ENCODE data around the gene CDC42BPG.
A peak's percentile ranks its signal among the peaks of the same experiment; 100 is the strongest.

The CDC42BPG gene

GRCh38 chr11:64844330-64845128, at the start of gene CDC42BPG:
Gene CDC42BPG (minus strand): TSS chr11:64844653. CDS start chr11:64844569, 84 bp downstream.
- H3K9me3 Mint-ChIP-seq = no peaks in the 10 kb centered on the region
- ATAC-seq = peak; percentile 64
- peak within 1 kb of the TSS; percentile 75 for H3K4me3 Mint-ChIP-seq
- no peaks in the 10 kb centered on the region for H3K36me3 Mint-ChIP-seq
- no peaks in the 10 kb centered on the region for H3K27me3 Mint-ChIP-seq
- peak within 1 kb of the TSS; percentile 80 for H3K27ac Mint-ChIP-seq
- H3K4me1 Mint-ChIP-seq = peaks cover 46% of the 10 kb centered on the region

GRCh38 chr11:64893194-64894069, 49.0 kb upstream of the CDC42BPG start:
- Mint-ChIP-seq H3K27ac (no peak overlapping the region), H3K4me3 (no peak overlapping the region), H3K27me3 (no peaks in the 10 kb centered on the region), H3K4me1 (peaks cover 36% of the 10 kb centered on the region), H3K36me3 (peaks cover 20% of the 10 kb centered on the region), H3K9me3 (no peaks in the 10 kb centered on the region)
- ATAC-seq = no peak

GRCh38 chr11:64892838-64893193, 48.4 kb upstream of the CDC42BPG start:
- peak overlapping the region; percentile 34 for H3K27ac Mint-ChIP-seq
- no peak overlapping the region for H3K4me3 Mint-ChIP-seq
- H3K36me3 Mint-ChIP-seq = peaks cover 20% of the 10 kb centered on the region
- H3K9me3 Mint-ChIP-seq = no peaks in the 10 kb centered on the region
- H3K4me1 Mint-ChIP-seq = peaks cover 42% of the 10 kb centered on the region
- no peaks in the 10 kb centered on the region for H3K27me3 Mint-ChIP-seq
- no peak for ATAC-seq

DNA sequence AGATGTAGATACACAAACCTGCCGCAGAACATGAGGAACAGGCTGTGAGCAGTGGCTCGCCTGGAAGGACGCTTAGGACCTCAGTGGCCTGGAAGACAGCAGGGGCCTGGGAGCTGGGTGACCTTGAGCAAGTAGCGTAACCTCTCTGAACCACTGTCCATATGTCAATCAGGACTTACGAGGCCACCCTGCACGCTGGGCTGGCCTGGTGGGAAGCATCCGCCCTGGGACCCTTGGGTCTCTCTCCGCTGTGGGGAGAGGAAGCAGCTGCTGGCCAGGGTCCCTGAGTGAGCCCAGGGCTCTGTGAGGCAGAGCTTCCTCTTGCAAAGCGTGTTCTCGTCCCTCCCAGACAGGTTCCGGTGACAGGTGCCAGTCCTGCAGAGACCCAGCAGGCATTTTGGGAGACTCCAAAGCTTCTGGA, 48.0 kb upstream of the CDC42BPG start:
- ATAC-seq = no peak
- Mint-ChIP-seq H3K27ac (peak overlapping the region; percentile 34), H3K4me3 (no peak overlapping the region), H3K9me3 (no peaks in the 10 kb centered on the region), H3K27me3 (no peaks in the 10 kb centered on the region), H3K4me1 (peaks cover 46% of the 10 kb centered on the region), H3K36me3 (peaks cover 16% of the 10 kb centered on the region)

DNA sequence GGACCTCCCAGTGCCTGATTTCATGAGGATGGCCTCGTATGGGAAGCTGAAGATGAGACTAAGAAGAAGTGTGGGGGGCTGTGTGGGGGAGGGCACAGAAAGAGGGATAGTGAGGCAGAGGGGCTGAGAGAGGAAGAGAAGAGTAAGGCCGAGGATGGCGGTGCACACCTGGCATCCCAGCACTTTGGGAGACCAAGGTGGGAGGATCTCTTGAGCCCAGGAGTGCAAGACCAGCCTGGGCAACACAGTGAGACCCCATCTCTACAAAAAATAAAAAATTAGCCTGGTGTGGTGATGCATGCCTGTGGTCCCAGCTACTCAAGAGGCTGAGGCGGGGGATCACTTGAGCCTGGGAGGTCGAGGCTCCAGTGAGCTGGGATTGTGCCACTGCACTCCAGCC, 47.4 kb upstream of the CDC42BPG start:
- peak overlapping the region; percentile 34 for H3K27ac Mint-ChIP-seq

GRCh38 chr11:64891215-64891848, 46.9 kb upstream of the CDC42BPG start:
- H3K27me3 Mint-ChIP-seq = no peaks in the 10 kb centered on the region
- peaks cover 10% of the 10 kb centered on the region for H3K36me3 Mint-ChIP-seq
- no peak overlapping the region for H3K4me3 Mint-ChIP-seq
- no peak for ATAC-seq
- peaks cover 49% of the 10 kb centered on the region for H3K4me1 Mint-ChIP-seq
- H3K9me3 Mint-ChIP-seq = no peaks in the 10 kb centered on the region
- peak overlapping the region; percentile 34 for H3K27ac Mint-ChIP-seq

More for the DNA sequence above, 47.4 kb upstream of the CDC42BPG start:
- ATAC-seq = no peak
- Mint-ChIP-seq H3K9me3 (no peaks in the 10 kb centered on the region), H3K4me1 (peaks cover 49% of the 10 kb centered on the region), H3K36me3 (peaks cover 11% of the 10 kb centered on the region), H3K4me3 (no peak overlapping the region), H3K27me3 (no peaks in the 10 kb centered on the region)

DNA sequence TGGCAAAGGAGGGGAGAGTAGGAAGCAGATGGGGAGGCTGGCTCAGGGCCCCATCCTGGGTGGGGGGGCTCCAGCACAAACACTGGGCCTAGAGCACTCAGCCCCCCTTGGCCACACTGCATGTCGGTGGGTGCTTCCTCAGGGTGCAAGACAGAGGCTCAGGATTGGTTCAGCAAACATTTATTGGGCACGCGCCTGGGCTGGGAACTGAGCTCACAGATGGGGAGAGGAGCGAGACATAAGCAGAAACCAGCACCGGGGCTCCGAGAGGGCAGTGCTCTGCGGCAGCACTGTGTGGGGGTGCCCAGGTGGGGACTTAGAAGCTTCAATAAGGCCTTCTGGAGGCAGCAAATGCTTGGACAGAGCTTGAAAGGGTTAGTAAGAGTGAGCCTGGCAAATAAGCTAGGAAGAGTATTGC, 46.1 kb upstream of the CDC42BPG start:
- Mint-ChIP-seq H3K27me3 (no peaks in the 10 kb centered on the region), H3K9me3 (no peaks in the 10 kb centered on the region), H3K4me1 (peaks cover 54% of the 10 kb centered on the region), H3K4me3 (no peak overlapping the region), H3K27ac (peak overlapping the region; percentile 6), H3K36me3 (peaks cover 2% of the 10 kb centered on the region)
- ATAC-seq = no peak

DNA sequence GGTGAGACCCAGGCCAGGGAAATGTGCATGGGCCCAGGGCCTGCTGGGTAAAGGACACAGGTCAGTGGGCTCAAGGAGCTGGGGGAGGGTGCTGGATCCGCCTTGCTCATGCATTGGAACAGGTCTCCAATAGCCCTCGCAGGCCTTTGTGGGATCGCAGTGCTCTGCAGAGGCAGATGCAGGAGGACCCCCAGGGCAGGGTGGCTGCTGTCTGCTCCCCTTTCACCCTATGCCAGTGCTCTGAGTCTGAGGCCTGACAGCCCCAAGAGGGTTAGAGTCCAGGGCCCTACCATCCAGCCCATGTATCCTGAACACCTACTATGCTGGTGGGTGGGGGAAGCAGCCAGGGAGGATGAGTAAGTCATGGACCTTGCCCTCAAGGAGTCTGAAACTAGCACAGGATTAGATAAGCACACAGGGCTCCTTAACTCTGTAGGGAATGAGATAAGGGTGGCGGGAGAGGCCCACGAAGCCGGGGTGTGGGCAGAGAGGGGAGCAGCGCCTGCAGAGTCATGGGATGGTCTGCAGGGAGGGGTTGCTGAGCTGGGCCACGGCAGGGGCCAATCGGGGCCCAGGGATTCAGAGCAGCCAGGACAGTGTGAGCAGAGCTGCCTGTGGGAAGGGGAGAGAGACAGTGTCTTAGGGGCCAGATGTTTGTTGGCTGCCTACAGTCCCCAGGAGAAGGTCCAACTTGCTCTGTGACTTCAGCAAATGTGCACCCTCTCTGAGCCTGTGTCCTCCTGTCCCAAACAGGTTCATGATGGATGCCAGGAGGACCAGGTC, 44.5 kb upstream of the CDC42BPG start:
- peaks cover 56% of the 10 kb centered on the region for H3K4me1 Mint-ChIP-seq
- H3K36me3 Mint-ChIP-seq = no peaks in the 10 kb centered on the region
- H3K27ac Mint-ChIP-seq = peak overlapping the region; percentile 82
- H3K9me3 Mint-ChIP-seq = no peaks in the 10 kb centered on the region
- H3K4me3 Mint-ChIP-seq = no peak overlapping the region
- ATAC-seq = no peak
- no peaks in the 10 kb centered on the region for H3K27me3 Mint-ChIP-seq

GRCh38 chr11:64888406-64888728, 43.9 kb upstream of the CDC42BPG start:
- H3K4me1 Mint-ChIP-seq = peaks cover 55% of the 10 kb centered on the region
- H3K9me3 Mint-ChIP-seq = no peaks in the 10 kb centered on the region
- no peaks in the 10 kb centered on the region for H3K27me3 Mint-ChIP-seq

GRCh38 chr11:64887757-64888405, 43.4 kb upstream of the CDC42BPG start:
- peak; percentile 92 for ATAC-seq
- peak overlapping the region; percentile 82 for H3K27ac Mint-ChIP-seq
- H3K4me3 Mint-ChIP-seq = peak overlapping the region; percentile 77
- H3K27me3 Mint-ChIP-seq = no peaks in the 10 kb centered on the region
- no peaks in the 10 kb centered on the region for H3K9me3 Mint-ChIP-seq
- H3K36me3 Mint-ChIP-seq = no peaks in the 10 kb centered on the region
- peaks cover 55% of the 10 kb centered on the region for H3K4me1 Mint-ChIP-seq

More at GRCh38 chr11:64888406-64888728, 43.9 kb upstream of the CDC42BPG start:
- ATAC-seq = no peak
- no peaks in the 10 kb centered on the region for H3K36me3 Mint-ChIP-seq
- peak overlapping the region; percentile 77 for H3K4me3 Mint-ChIP-seq
- H3K27ac Mint-ChIP-seq = peak overlapping the region; percentile 82

DNA sequence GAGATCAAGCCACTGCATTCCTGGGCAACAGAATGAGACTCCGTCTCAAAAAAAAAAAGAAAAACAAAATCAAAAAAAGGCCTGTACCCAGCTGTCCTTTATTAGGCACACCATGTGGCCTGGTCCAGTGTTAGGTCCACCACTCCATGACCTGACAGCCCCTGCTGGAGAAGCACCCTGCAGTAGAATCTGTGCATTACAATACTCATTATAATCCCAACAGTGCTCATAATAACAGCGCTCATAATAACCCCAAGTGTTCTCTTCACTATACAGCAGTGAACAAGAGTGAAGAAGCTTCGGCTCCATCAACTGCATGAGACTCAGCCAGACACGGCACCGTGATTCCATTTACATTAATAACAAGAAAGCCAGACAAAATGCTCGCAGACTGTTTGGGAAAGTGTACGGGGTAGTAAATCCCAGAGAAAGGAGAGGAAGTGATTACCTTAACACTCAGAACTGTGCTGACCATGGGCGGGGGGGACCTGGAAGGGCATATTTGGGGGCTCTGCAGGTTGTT, 42.8 kb upstream of the CDC42BPG start:
- peaks cover 53% of the 10 kb centered on the region for H3K4me1 Mint-ChIP-seq
- ATAC-seq = no peak
- no peaks in the 10 kb centered on the region for H3K9me3 Mint-ChIP-seq
- H3K27me3 Mint-ChIP-seq = no peaks in the 10 kb centered on the region
- H3K27ac Mint-ChIP-seq = peak overlapping the region; percentile 82
- H3K36me3 Mint-ChIP-seq = no peaks in the 10 kb centered on the region
- H3K4me3 Mint-ChIP-seq = peak overlapping the region; percentile 14

DNA sequence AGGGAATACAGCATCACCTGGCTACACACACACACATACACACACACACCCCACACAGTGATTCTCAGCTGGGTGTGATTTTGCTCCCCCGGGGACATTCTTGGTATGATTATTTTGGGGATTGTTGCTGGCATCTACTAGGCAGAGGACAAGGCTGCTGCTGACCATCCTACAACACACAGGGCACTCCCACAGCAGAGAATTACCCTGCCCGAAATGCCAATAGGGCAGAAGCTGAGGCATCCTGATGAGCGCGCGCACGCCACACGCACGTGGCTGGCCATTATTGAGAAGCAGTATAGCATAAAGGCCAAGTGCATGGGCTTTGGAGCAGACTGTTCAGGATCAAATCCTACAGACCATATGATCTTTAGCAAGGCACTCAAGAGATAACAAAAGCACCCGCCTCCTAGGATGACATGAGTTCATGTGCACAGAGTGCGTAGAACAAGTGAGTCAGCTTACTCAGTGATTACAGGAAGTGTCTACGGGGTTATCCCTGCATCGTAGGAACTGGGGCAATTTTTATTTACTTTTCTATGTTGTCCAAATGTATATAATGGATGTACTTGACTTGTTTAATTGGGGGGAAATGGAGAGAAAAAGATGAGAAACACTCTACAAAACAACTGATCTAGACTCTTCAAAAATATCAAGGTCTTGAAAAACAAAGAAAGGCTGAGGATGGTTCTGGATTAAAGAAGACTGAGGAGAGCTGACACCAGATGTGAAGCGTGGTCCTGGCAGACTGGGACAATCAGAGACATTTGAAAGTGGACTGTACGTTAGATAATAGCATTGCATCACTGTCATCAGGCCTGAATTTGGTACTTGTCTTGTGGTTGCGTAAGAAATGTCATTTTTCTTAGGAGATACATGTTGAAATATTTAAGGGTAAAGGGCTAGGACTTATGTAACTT, 41.2 kb upstream of the CDC42BPG start:
- ATAC-seq = no peak
- H3K9me3 Mint-ChIP-seq = no peaks in the 10 kb centered on the region
- no peak overlapping the region for H3K4me3 Mint-ChIP-seq
- H3K27ac Mint-ChIP-seq = peak overlapping the region; percentile 4
- no peaks in the 10 kb centered on the region for H3K27me3 Mint-ChIP-seq
- no peaks in the 10 kb centered on the region for H3K36me3 Mint-ChIP-seq
- H3K4me1 Mint-ChIP-seq = peaks cover 50% of the 10 kb centered on the region

GRCh38 chr11:64884019-64884418, 39.6 kb upstream of the CDC42BPG start:
- ATAC-seq = no peak
- H3K36me3 Mint-ChIP-seq = no peaks in the 10 kb centered on the region
- H3K9me3 Mint-ChIP-seq = no peaks in the 10 kb centered on the region
- peak overlapping the region; percentile 23 for H3K27ac Mint-ChIP-seq
- no peak overlapping the region for H3K4me3 Mint-ChIP-seq
- H3K4me1 Mint-ChIP-seq = peaks cover 63% of the 10 kb centered on the region
- no peaks in the 10 kb centered on the region for H3K27me3 Mint-ChIP-seq
